SK-N-SH treated with all-trans-retinoic acid at 6 μM for 48 hours (cell line): Measurements from ENCODE around the gene OR13C5.

Experiments used
- ATAC-seq: fragments of 200-7000 bp; cut with Tn5 transposase; 3 replicates; pipeline ENCODE4 v1.9.1; 2020; ENCODE audit warnings: mild to moderate bottlenecking, moderate library complexity
- BACH2 ChIP-seq: fragments of 250-450 bp; sonication (Bioruptor Pico); IDR thresholded peaks from 2 replicates; pipeline ENCODE4 v1.9.0; 2021; ENCODE audit warnings: mild to moderate bottlenecking, borderline replicate concordance
- CSDC2 ChIP-seq: fragments of 250-450 bp; sonication (Bioruptor Pico); IDR thresholded peaks from 2 replicates; pipeline ENCODE4 v1.5.0; 2020; ENCODE audit warnings: mild to moderate bottlenecking, moderate library complexity
- ESRRG ChIP-seq: fragments of 250-450 bp; sonication (Bioruptor Pico); IDR thresholded peaks from 2 replicates; pipeline ENCODE4 v1.6.1; 2021; ENCODE audit warnings: mild to moderate bottlenecking
- GLIS3 ChIP-seq: fragments of 250-450 bp; sonication (Bioruptor Pico); IDR thresholded peaks from 2 replicates; pipeline ENCODE4 v1.5.0; 2020; ENCODE audit warnings: mild to moderate bottlenecking, moderate library complexity
- ISL1 ChIP-seq: fragments of 250-450 bp; sonication (Bioruptor Pico); IDR thresholded peaks from 2 replicates; pipeline ENCODE4 v2.1.2; 2022; ENCODE audit warnings: mild to moderate bottlenecking, moderate library complexity
- OSR1 ChIP-seq: fragments of 250-450 bp; sonication (Bioruptor Pico); IDR thresholded peaks from 2 replicates; pipeline ENCODE4 v1.8.0; 2022; ENCODE audit warnings: moderate library complexity, mild to moderate bottlenecking, inconsistent platforms
- RARB ChIP-seq: fragments of 250-450 bp; sonication (Bioruptor Pico); IDR thresholded peaks from 2 replicates; pipeline ENCODE4 v1.8.0; 2021; ENCODE audit warnings: mild to moderate bottlenecking, moderate library complexity
- SNAI2 ChIP-seq: fragments of 250-450 bp; sonication (Bioruptor Pico); IDR thresholded peaks from 2 replicates; pipeline ENCODE4 v1.5.0; 2020; ENCODE audit warnings: mild to moderate bottlenecking, moderate library complexity
- TCF4 ChIP-seq: fragments of 250-450 bp; sonication (Bioruptor Pico); IDR thresholded peaks from 2 replicates; pipeline ENCODE4 v1.8.0; 2021; ENCODE audit warnings: mild to moderate bottlenecking, moderate library complexity, borderline replicate concordance
- TOX ChIP-seq: fragments of 250-450 bp; sonication (Bioruptor Pico); IDR thresholded peaks from 2 replicates; pipeline ENCODE4 v1.8.0; 2021; ENCODE audit warnings: mild to moderate bottlenecking, moderate library complexity, borderline replicate concordance
- ZC3H10 ChIP-seq: fragments of 250-450 bp; sonication (Bioruptor Pico); IDR thresholded peaks from 2 replicates; pipeline ENCODE4 v1.5.1; 2021; ENCODE audit warnings: mild to moderate bottlenecking, moderate library complexity
- ZFP3 ChIP-seq: fragments of 250-450 bp; sonication (Bioruptor Pico); IDR thresholded peaks from 2 replicates; pipeline ENCODE4 v1.5.0; 2020; ENCODE audit warnings: mild to moderate bottlenecking, moderate library complexity
- ZFP30 ChIP-seq: fragments of 450-650 bp; formaldehyde crosslinking; IDR thresholded peaks from 2 replicates; pipeline ENCODE4 v1.5.0; 2022; ENCODE audit warnings: mild to moderate bottlenecking, moderate library complexity
- ZNF565 ChIP-seq: fragments of 450-650 bp; formaldehyde crosslinking; conservative IDR thresholded peaks from 2 replicates; pipeline ENCODE4 v1.5.0; 2020; ENCODE audit warnings: low read depth, mild to moderate bottlenecking, moderate library complexity
- ZNF8 ChIP-seq: fragments of 450-650 bp; formaldehyde crosslinking; IDR thresholded peaks from 2 replicates; pipeline ENCODE4 v1.5.0; 2020; ENCODE audit warnings: mild to moderate bottlenecking, moderate library complexity
- TF ChIP-seq, protein P1 (sequence below): fragments of 250-450 bp; sonication (Bioruptor Pico); IDR thresholded peaks from 2 replicates; pipeline ENCODE4 v1.5.1; 2020; ENCODE audit warnings: low read depth, mild to moderate bottlenecking, moderate library complexity
- TF ChIP-seq, protein P2 (sequence below): fragments of 250-450 bp; sonication (Bioruptor Pico); IDR thresholded peaks from 2 replicates; pipeline ENCODE4 v1.8.0; 2021; ENCODE audit warnings: low read depth, mild to moderate bottlenecking, moderate library complexity, borderline replicate concordance
- TF ChIP-seq, protein P3 (sequence below): fragments of 250-450 bp; sonication (Bioruptor Pico); IDR thresholded peaks from 2 replicates; pipeline ENCODE4 v1.5.1; 2021; ENCODE audit warnings: mild to moderate bottlenecking, moderate library complexity
- TF ChIP-seq, protein P4 (sequence below): fragments of 250-450 bp; sonication (Bioruptor Pico); IDR thresholded peaks from 2 replicates; pipeline ENCODE4 v1.8.0; 2020; ENCODE audit warnings: mild to moderate bottlenecking, moderate library complexity, borderline replicate concordance
- TF ChIP-seq, protein P5 (sequence below): fragments of 250-450 bp; sonication (Bioruptor Pico); IDR thresholded peaks from 2 replicates; pipeline ENCODE4 v1.5.0; 2020; ENCODE audit warnings: mild to moderate bottlenecking, moderate library complexity

Gene OR13C5

DNA sequence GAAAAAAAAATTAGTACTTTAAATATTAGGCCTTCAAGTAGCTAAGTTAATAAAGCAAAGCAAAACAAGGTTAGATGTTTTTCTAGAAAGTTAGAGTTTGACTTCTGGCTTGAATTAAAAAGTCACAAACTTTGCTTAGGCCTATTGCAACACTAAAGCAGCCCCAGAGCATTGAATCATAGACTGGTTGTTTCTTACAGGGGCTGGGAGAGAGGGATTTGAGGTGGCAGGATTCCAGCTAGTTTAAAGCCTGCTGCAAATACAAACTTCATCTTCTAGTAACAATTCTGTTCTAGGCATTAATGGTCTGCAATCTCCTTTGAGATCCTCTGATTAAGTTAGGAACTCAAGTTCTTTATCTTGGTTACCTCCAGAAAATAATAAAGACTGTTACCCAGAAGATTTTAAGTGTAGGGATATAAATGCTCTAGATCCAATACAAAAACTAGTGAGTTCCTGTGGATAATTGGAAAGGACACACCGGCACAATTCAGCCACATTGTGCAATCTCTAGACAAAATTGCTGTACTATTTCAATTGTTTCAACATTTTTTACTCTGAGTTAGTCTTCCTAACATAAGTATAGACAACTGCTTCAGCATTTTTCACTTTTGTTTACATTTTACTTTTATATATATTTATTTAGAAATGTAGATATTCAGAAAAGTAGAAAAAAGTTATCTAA is 12.6 kb downstream of the OR13C5 start:
- ATAC-seq = no peak

DNA sequence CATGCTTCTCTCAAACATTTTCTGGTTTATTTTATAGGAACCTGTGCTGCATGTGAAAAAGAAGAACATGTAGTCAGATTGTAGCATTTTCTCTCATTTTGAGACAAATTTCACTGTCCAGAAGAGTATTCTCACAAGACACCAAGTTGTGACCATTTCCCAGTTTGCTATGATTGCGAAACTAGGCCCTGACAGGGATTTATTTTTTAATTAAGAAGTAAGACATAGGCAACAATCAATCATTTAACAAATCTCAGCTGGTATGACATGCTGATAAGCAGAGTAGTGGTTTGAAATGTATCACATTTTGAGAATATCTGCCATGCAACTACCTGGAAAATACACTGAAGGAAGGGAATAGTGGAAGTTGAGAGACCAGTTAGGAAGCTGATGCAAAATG is 18.7 kb downstream of the OR13C5 start:
- TF ChIP-seq, protein P1, sequence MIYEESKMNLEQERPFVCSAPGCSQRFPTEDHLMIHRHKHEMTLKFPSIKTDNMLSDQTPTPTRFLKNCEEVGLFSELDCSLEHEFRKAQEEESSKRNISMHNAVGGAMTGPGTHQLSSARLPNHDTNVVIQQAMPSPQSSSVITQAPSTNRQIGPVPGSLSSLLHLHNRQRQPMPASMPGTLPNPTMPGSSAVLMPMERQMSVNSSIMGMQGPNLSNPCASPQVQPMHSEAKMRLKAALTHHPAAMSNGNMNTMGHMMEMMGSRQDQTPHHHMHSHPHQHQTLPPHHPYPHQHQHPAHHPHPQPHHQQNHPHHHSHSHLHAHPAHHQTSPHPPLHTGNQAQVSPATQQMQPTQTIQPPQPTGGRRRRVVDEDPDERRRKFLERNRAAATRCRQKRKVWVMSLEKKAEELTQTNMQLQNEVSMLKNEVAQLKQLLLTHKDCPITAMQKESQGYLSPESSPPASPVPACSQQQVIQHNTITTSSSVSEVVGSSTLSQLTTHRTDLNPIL = no peak
- TF ChIP-seq OSR1 (CRISPR knock-in tag) (no peak), ESRRG (CRISPR knock-in tag) (no peak), ZC3H10 (CRISPR knock-in tag) (no peak)
- TF ChIP-seq, all 23 proteins: peak for 0
- ATAC-seq = no peak

More for the DNA sequence above, 12.6 kb downstream of the OR13C5 start:
- TF ChIP-seq, protein P2, sequence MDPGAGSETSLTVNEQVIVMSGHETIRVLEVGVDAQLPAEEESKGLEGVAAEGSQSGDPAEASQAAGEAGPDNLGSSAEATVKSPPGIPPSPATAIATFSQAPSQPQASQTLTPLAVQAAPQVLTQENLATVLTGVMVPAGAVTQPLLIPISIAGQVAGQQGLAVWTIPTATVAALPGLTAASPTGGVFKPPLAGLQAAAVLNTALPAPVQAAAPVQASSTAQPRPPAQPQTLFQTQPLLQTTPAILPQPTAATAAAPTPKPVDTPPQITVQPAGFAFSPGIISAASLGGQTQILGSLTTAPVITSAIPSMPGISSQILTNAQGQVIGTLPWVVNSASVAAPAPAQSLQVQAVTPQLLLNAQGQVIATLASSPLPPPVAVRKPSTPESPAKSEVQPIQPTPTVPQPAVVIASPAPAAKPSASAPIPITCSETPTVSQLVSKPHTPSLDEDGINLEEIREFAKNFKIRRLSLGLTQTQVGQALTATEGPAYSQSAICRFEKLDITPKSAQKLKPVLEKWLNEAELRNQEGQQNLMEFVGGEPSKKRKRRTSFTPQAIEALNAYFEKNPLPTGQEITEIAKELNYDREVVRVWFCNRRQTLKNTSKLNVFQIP (CRISPR knock-in tag) = no peak

DNA sequence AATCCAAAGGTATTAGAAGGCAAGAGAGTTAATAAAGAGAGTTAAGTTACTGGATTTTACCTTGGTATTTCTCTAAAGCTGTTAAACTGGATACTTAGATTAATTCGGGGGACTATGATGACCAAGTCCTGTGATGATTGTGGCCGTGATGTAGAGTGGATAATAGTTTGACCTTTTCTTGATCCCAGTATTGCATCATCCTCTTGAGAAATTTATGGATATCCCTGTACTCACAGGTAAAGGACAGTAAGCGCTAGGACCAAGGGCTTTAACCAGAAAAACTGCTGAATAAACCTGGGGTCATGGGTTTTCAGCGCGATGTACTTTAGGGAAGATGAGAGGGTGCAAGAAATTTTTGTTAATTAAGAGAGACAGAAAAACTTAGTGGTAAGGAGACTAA is 21.9 kb downstream of the OR13C5 start:
- ATAC-seq = no peak
- TF ChIP-seq SNAI2 (CRISPR knock-in tag) (no peak), BACH2 (CRISPR knock-in tag) (no peak), GLIS3 (no peak), ZNF8 (CRISPR knock-in tag) (no peak), ZC3H10 (CRISPR knock-in tag) (no peak), TOX (CRISPR knock-in tag) (no peak), ZFP30 (no peak), ZNF565 (no peak), ZFP3 (CRISPR knock-in tag) (no peak), RARB (CRISPR knock-in tag) (no peak)
- TF ChIP-seq, protein P1 = no peak
- TF ChIP-seq, protein P3, sequence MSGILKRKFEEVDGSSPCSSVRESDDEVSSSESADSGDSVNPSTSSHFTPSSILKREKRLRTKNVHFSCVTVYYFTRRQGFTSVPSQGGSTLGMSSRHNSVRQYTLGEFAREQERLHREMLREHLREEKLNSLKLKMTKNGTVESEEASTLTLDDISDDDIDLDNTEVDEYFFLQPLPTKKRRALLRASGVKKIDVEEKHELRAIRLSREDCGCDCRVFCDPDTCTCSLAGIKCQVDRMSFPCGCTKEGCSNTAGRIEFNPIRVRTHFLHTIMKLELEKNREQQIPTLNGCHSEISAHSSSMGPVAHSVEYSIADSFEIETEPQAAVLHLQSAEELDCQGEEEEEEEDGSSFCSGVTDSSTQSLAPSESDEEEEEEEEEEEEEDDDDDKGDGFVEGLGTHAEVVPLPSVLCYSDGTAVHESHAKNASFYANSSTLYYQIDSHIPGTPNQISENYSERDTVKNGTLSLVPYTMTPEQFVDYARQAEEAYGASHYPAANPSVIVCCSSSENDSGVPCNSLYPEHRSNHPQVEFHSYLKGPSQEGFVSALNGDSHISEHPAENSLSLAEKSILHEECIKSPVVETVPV (CRISPR knock-in tag) = no peak
- TF ChIP-seq, protein P4, sequence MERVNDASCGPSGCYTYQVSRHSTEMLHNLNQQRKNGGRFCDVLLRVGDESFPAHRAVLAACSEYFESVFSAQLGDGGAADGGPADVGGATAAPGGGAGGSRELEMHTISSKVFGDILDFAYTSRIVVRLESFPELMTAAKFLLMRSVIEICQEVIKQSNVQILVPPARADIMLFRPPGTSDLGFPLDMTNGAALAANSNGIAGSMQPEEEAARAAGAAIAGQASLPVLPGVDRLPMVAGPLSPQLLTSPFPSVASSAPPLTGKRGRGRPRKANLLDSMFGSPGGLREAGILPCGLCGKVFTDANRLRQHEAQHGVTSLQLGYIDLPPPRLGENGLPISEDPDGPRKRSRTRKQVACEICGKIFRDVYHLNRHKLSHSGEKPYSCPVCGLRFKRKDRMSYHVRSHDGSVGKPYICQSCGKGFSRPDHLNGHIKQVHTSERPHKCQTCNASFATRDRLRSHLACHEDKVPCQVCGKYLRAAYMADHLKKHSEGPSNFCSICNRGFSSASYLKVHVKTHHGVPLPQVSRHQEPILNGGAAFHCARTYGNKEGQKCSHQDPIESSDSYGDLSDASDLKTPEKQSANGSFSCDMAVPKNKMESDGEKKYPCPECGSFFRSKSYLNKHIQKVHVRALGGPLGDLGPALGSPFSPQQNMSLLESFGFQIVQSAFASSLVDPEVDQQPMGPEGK (CRISPR knock-in tag) = no peak

DNA sequence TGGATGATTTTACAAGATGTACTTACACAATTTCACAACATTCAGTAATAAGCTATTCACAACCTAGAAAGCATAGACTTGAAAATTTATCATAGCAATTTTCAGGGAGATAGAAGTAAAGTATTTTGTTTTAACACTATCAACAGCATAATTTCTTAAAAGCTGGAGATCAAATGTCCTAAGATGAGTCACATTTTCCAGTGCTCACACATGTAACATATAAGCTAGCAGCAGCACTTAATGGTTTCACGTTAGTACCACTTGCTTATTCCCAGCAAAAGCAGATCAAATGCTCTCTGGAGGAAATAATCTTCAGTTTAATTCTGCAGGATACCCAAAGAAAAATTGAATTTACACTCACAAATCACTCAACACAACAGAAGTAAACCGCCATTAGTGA is 23.8 kb downstream of the OR13C5 start:
- ATAC-seq = no peak
- TF ChIP-seq ZNF565 (no peak), TCF4 (no peak)
- TF ChIP-seq, all 23 proteins: peak for 0

DNA sequence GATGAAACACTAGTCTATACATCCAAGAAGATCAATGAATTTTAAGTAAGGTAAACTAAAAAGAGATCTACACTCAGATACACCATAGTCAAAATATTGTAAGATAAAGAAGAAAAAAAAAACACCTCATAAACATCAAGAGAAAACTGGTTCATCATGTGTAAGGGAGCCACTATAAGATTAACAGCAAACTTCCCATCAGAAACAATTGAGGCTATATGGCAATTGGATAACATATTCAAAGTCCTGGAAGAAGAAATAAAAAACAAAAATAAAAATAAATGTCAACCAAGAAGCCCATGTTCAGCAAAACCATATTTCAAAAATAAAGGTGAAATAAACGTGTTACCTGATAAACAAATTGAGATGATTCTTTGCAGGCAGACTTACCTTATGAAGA is 26.6 kb downstream of the OR13C5 start:
- no peak for ATAC-seq
- TF ChIP-seq, protein P2 (CRISPR knock-in tag) = no peak
- TF ChIP-seq GLIS3 (no peak), ZFP30 (no peak), ZC3H10 (CRISPR knock-in tag) (no peak), ESRRG (CRISPR knock-in tag) (no peak), RARB (CRISPR knock-in tag) (no peak), ISL1 (CRISPR knock-in tag) (no peak), CSDC2 (CRISPR knock-in tag) (no peak)
- TF ChIP-seq, protein P5, sequence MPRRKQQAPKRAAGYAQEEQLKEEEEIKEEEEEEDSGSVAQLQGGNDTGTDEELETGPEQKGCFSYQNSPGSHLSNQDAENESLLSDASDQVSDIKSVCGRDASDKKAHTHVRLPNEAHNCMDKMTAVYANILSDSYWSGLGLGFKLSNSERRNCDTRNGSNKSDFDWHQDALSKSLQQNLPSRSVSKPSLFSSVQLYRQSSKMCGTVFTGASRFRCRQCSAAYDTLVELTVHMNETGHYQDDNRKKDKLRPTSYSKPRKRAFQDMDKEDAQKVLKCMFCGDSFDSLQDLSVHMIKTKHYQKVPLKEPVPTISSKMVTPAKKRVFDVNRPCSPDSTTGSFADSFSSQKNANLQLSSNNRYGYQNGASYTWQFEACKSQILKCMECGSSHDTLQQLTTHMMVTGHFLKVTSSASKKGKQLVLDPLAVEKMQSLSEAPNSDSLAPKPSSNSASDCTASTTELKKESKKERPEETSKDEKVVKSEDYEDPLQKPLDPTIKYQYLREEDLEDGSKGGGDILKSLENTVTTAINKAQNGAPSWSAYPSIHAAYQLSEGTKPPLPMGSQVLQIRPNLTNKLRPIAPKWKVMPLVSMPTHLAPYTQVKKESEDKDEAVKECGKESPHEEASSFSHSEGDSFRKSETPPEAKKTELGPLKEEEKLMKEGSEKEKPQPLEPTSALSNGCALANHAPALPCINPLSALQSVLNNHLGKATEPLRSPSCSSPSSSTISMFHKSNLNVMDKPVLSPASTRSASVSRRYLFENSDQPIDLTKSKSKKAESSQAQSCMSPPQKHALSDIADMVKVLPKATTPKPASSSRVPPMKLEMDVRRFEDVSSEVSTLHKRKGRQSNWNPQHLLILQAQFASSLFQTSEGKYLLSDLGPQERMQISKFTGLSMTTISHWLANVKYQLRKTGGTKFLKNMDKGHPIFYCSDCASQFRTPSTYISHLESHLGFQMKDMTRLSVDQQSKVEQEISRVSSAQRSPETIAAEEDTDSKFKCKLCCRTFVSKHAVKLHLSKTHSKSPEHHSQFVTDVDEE (CRISPR knock-in tag) = no peak
- TF ChIP-seq, protein P4 (CRISPR knock-in tag) = no peak
